Natural killer cell treated with Interleukin-12 subunit alpha and Interleukin-12 subunit beta and Interleukin-15 and Interleukin-18, amount 100 ng/mL, for 72 hours (primary cell): ENCODE data around the gene SLPI. TPM values are rescaled to one million over a fixed set of nuclear protein-coding genes. Genes with fewer than 3 reads are reported as not detected.

Experiments used
- ATAC-seq, 2 donors: fragments of 150-1000 bp; cut with Tn5 transposase in 1 of 2; sonication (Bioruptor Pico), chemical (Tn5 transposase) in 1 of 2; 2 replicates each; pipeline ENCODE4 v1.10.0; 2021
- DNase-seq: peaks from one replicate; pipeline ENCODE4 v3.0.0; 2022; ENCODE audit warnings: low spot score
- H3K27ac Mint-ChIP-seq, 2 donors: 1 replicate in 1 of 2; 2 replicates in 1 of 2; pipeline ENCODE4 v1.8.0; 2022; ENCODE audit warnings: mixed read lengths in 2 of 2, mild to moderate bottlenecking in 1 of 2, moderate library complexity in 1 of 2
- H3K27me3 Mint-ChIP-seq, 2 donors: 1 replicate in 1 of 2; 2 replicates in 1 of 2; pipeline ENCODE4 v1.8.0; 2022; ENCODE audit warnings: mixed read lengths in 2 of 2
- H3K36me3 Mint-ChIP-seq: one replicate; pipeline ENCODE4 v1.8.0; 2022; ENCODE audit warnings: mixed read lengths
- H3K4me1 Mint-ChIP-seq, 2 donors: 1 replicate in 1 of 2; 2 replicates in 1 of 2; pipeline ENCODE4 v1.8.0; 2022; ENCODE audit warnings: low read depth in 2 of 2, mixed read lengths in 2 of 2, mild to moderate bottlenecking in 1 of 2
- H3K4me3 Mint-ChIP-seq: one replicate; pipeline ENCODE4 v1.8.0; 2022; ENCODE audit warnings: mixed read lengths
- H3K9me3 Mint-ChIP-seq: 2 replicates; pipeline ENCODE4 v1.8.0; 2022; ENCODE audit warnings: mixed read lengths
- total RNA-seq, 2 donors: library from RNA; stranded (reverse); gene quantifications; one replicate each; pipeline ENCODE4 v1.2.3, GENCODE V29; 2022

Gene SLPI
- total RNA-seq, 2 donors from 2014 or later = 7.2 TPM; not detected in 1

GRCh38 chr20:45289942-45290676 lies 35.7 kb upstream of the SLPI start:
- Mint-ChIP-seq H3K27me3 (peaks cover 27 to 32% of the 10 kb centered on the region in 2 donors), H3K4me3 (no peak overlapping the region), H3K4me1 (peaks cover 4 to 12% of the 10 kb centered on the region in 2 donors), H3K9me3 (no peaks in the 10 kb centered on the region), H3K27ac (no peak overlapping the region), H3K36me3 (no peaks in the 10 kb centered on the region)
- ATAC-seq = no peak
- no peak for DNase-seq

DNA sequence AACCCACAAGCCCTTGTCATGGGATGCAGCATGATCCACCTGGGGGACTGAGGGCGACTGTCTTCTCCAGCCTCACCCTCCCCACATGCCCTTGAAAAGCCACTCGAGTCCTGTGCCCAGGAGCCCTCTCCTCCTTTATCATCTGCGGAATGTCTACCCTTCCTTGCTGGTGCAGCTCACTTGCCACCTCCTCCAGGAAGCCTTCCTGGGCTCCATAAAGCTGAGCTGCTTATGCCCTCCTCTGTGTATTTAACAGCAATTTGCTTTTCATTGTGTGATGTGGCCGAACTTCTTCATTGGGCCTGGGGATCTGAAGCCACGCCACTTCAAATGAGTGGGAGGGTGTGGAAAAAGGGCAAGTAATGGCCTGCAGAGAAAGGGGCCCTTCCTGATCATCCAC lies 34.5 kb upstream of the SLPI start:
- H3K4me3 Mint-ChIP-seq = no peak overlapping the region
- no peaks in the 10 kb centered on the region for H3K9me3 Mint-ChIP-seq
- ATAC-seq = no peak
- H3K27me3 Mint-ChIP-seq = peaks cover 28 to 36% of the 10 kb centered on the region in 2 donors
- H3K4me1 Mint-ChIP-seq = peaks cover 3 to 8% of the 10 kb centered on the region in 2 donors
- no peaks in the 10 kb centered on the region for H3K36me3 Mint-ChIP-seq
- H3K27ac Mint-ChIP-seq = no peak overlapping the region
- DNase-seq = no peak

- Mint-ChIP-seq H3K4me1 (peaks cover 0 to 6% of the 10 kb centered on the region in 2 donors), H3K36me3 (no peaks in the 10 kb centered on the region), H3K27ac (no peak overlapping the region)
Observed at GRCh38 chr20:45288376-45288775, 34.0 kb upstream of the SLPI start.

DNA sequence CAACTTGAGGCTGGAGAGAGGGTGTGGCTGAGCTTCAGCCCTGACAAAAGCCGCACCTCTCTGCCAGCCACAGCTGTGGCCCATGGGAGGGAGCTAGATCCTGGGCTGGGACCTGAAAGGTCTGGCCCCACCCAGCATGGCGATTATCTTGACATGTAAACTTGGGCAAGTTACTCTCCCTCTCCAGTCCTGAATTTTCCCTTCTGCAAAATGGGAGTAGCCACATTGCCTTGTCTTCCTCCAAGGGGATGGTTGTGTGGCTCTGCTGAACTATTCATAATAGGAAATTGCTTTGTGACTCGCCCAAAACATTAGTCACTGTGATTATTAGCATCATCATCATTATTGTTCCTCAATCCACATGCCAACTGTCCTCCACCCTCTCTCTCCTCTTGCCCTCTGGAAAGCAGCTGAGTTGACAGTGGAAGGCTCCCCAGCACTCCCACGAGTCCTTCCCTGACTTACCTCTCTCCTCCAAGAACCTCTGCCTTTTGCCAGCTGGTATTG lies 29.2 kb upstream of the SLPI start:
- Mint-ChIP-seq H3K27ac (peak overlapping the region in 1 of 2 donors; percentile 10), H3K27me3 (peaks cover 29 to 57% of the 10 kb centered on the region in 2 donors), H3K36me3 (no peaks in the 10 kb centered on the region), H3K4me1 (no peaks in the 10 kb centered on the region), H3K9me3 (no peaks in the 10 kb centered on the region), H3K4me3 (no peak overlapping the region)
- ATAC-seq = no peak
- DNase-seq = no peak

More at GRCh38 chr20:45288376-45288775, 34.0 kb upstream of the SLPI start:
- Mint-ChIP-seq H3K27me3 (peaks cover 28 to 39% of the 10 kb centered on the region in 2 donors), H3K9me3 (no peaks in the 10 kb centered on the region), H3K4me3 (no peak overlapping the region)
- DNase-seq = no peak
- ATAC-seq = no peak

- ATAC-seq (peak in 1 of 2 donors; percentile 41), DNase-seq (no peak)
- H3K27ac Mint-ChIP-seq = no peak overlapping the region
- H3K27me3 Mint-ChIP-seq = peaks cover 27 to 57% of the 10 kb centered on the region in 2 donors
- H3K4me1 Mint-ChIP-seq = no peaks in the 10 kb centered on the region
- H3K9me3 Mint-ChIP-seq = no peaks in the 10 kb centered on the region
- no peak overlapping the region for H3K4me3 Mint-ChIP-seq
- no peaks in the 10 kb centered on the region for H3K36me3 Mint-ChIP-seq
Observed at GRCh38 chr20:45282700-45283550, 28.6 kb upstream of the SLPI start.

DNA sequence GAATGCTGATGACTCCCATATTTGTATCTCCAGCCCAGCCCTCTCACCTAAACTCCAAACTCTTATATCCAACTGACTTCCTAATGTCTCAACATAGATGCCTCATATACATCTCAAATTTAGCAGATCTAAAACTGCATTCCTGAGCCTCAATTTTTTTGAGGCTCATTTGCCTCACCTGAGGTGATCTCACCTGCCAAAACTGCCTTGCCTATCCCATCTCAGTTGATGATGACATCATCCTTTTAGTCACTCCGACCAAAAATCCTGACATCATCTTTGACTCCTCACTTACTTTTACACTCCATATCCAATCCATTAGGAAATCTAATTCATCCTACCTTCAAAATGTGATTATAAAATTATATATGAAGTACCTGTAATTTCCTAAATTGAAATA lies 25.6 kb upstream of the SLPI start:
- H3K4me3 Mint-ChIP-seq = no peak overlapping the region
- no peaks in the 10 kb centered on the region for H3K36me3 Mint-ChIP-seq
- ATAC-seq (no peak), DNase-seq (no peak)
- H3K27ac Mint-ChIP-seq = no peak overlapping the region
- no peaks in the 10 kb centered on the region for H3K9me3 Mint-ChIP-seq
- H3K27me3 Mint-ChIP-seq = peaks cover 33 to 67% of the 10 kb centered on the region in 2 donors
- H3K4me1 Mint-ChIP-seq = no peaks in the 10 kb centered on the region

DNA sequence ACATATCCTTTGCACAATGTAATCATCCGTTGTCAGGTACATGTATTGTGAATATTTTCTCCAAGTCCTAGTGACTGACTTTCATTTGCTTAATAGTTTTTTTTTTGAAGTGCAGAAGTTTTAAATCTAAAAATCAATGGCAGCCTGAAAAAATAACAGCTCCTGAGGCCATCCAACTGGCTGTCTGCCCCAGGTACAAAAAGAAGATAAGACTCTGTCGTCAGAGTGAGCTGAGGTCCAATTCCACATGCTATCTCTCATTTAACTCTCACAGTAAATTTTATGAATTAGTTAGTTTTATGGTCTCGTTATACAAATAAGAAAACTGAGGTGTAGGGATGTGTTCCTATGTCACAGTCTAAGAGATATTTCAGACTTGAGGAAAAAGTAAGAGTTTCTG lies 21.0 kb upstream of the SLPI start:
- H3K4me3 Mint-ChIP-seq = no peak overlapping the region
- no peaks in the 10 kb centered on the region for H3K36me3 Mint-ChIP-seq
- peaks cover 45 to 84% of the 10 kb centered on the region in 2 donors for H3K27me3 Mint-ChIP-seq
- H3K27ac Mint-ChIP-seq = no peak overlapping the region
- no peak for DNase-seq
- no peak for ATAC-seq
- no peaks in the 10 kb centered on the region for H3K9me3 Mint-ChIP-seq
- no peaks in the 10 kb centered on the region for H3K4me1 Mint-ChIP-seq

DNA sequence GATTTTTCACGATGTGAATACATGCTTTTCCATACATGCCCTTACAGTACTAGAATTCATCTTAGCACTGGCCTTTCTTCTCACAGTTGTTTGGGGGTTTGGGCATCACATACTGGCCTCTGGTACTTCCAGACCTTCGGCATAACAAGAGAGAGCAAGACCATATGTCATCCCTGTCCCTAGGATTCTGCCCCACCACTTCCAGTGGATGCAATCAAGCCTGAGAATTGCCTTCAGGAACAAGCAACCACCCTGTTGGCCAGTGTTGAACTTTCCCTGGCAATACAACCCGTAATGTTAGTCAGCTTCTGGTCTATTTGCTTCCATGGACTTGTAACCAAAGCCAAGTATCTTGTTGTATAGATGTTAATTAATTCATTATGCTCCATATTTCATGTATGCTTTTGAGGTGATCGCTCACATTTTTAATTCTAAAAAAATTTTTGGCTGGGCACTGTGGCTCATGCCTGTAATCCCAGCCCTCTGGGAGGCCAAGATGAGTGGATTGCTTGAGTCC lies 15.4 kb upstream of the SLPI start:
- no peaks in the 10 kb centered on the region for H3K36me3 Mint-ChIP-seq
- H3K4me3 Mint-ChIP-seq = no peak overlapping the region
- DNase-seq (no peak), ATAC-seq (no peak)
- no peaks in the 10 kb centered on the region for H3K9me3 Mint-ChIP-seq
- H3K27ac Mint-ChIP-seq = no peak overlapping the region
- no peaks in the 10 kb centered on the region for H3K4me1 Mint-ChIP-seq
- H3K27me3 Mint-ChIP-seq = peaks cover 40 to 54% of the 10 kb centered on the region in 2 donors

DNA sequence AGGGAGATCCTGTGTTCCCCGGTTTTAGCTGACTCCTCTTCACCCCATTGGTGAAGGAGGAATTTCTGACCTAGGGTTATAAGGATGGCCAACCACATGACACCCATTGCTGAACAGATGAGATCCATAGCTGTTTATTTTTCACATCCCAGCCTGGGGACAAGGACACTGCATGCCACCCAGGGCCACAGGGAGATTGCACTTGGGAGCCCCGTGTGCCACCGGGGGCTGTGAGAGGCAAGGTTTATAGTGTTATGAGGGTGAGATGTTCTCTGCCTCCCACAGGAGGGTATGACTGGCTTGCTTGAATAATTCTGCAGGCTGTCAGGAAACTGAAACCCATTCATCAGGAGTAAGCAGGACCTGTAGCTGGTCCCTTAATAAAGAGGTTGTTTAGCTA lies 14.7 kb upstream of the SLPI start:
- Mint-ChIP-seq H3K36me3 (no peaks in the 10 kb centered on the region), H3K9me3 (no peaks in the 10 kb centered on the region), H3K4me1 (no peaks in the 10 kb centered on the region), H3K4me3 (no peak overlapping the region), H3K27ac (no peak overlapping the region), H3K27me3 (peaks cover 44 to 54% of the 10 kb centered on the region in 2 donors)
- no peak for DNase-seq
- no peak for ATAC-seq

- H3K9me3 Mint-ChIP-seq = no peaks in the 10 kb centered on the region
- ATAC-seq (no peak), DNase-seq (no peak)
- peaks cover 41 to 54% of the 10 kb centered on the region in 2 donors for H3K27me3 Mint-ChIP-seq
- no peak overlapping the region for H3K27ac Mint-ChIP-seq
- no peak overlapping the region for H3K4me3 Mint-ChIP-seq
- H3K36me3 Mint-ChIP-seq = no peaks in the 10 kb centered on the region
- no peaks in the 10 kb centered on the region for H3K4me1 Mint-ChIP-seq
Observed at GRCh38 chr20:45268531-45268930, 14.2 kb upstream of the SLPI start.

GRCh38 chr20:45266977-45267376 lies 12.6 kb upstream of the SLPI start:
- Mint-ChIP-seq H3K36me3 (no peaks in the 10 kb centered on the region), H3K4me3 (no peak overlapping the region), H3K4me1 (no peaks in the 10 kb centered on the region), H3K9me3 (no peaks in the 10 kb centered on the region), H3K27me3 (peaks cover 37 to 53% of the 10 kb centered on the region in 2 donors), H3K27ac (no peak overlapping the region)
- ATAC-seq (no peak), DNase-seq (no peak)

GRCh38 chr20:45263556-45264266 lies 9.3 kb upstream of the SLPI start:
- no peaks in the 10 kb centered on the region for H3K9me3 Mint-ChIP-seq
- H3K27me3 Mint-ChIP-seq = peaks cover 37 to 58% of the 10 kb centered on the region in 2 donors
- ATAC-seq (no peak), DNase-seq (no peak)
- no peak overlapping the region for H3K4me3 Mint-ChIP-seq
- no peaks in the 10 kb centered on the region for H3K4me1 Mint-ChIP-seq
- H3K27ac Mint-ChIP-seq = no peak overlapping the region
- H3K36me3 Mint-ChIP-seq = no peaks in the 10 kb centered on the region

DNA sequence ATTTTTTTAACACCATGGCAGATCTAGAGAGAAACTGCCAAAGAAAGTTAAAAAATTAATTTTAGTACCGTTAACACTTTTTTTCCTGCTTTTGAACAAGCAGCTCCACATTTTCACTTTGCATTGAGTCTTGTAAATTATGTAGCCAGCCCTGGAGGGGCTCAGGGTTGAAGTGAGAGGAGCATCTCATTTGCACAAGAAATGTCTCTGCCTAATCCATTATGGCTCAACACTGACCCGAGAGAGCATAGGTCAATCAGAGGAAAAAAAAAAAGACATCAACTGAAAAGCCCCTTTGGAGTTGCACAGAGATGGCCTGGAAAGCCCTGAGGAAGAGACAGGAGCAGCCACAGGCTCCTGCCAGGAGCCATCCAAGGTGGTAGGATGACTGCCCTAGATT lies 4.3 kb upstream of the SLPI start:
- Mint-ChIP-seq H3K9me3 (no peaks in the 10 kb centered on the region), H3K4me3 (no peak overlapping the region), H3K36me3 (no peaks in the 10 kb centered on the region), H3K4me1 (peaks cover 12 to 15% of the 10 kb centered on the region in 2 donors), H3K27me3 (peaks cover 28 to 44% of the 10 kb centered on the region in 2 donors), H3K27ac (no peak overlapping the region)
- ATAC-seq = no peak
- no peak for DNase-seq
